ENCODE measurements around the gene FGF8. TPM values are rescaled to one million over a fixed set of nuclear protein-coding genes. Genes with fewer than 3 reads are reported as not detected.
A peak's percentile ranks its signal among the peaks of the same experiment; 100 is the strongest.

FGF8 gene
- total RNA-seq, 1 donor from 2014 or later = 0.82 TPM

DNA sequence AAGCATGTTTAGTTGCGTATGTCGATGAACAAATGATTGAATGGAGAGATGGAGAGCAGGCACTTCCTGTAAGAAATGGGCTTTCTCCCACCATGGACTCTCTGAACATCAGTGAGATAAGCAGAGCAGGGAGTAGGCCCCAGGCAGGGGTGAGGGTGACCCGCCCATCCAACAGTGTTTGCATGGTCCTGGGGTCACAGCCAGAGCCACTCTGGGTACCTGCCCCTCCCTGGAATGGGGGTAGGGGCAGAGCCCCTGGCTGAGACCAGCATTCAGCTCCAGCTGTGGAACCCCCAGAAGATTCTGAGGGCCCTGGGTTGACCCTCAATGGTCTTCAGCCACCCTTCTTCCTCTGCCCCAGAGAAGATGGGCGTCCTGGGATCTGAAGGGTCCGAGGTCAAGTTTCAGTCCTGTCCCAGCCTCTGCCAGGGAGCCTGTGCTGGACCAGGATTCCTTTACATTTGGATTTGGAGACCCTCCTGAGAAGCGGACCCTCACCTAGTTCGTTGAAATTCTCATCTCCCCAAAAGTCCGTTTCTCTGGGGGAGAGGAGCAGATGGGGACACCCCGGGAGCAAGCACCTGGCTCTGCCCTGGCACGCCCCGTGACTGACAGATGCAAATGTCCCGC, 2.4 kb upstream of the FGF8 start:
- Mint-ChIP-seq H3K36me3 (ENCODE audit: low read depth) (peaks cover 8% of the 10 kb centered on the region), H3K4me1 (peaks cover 30% of the 10 kb centered on the region), H3K27ac (ENCODE audit: unreplicated experiment) (no peak overlapping the region), H3K27me3 (ENCODE audit: low read depth) (peaks cover 75% of the 10 kb centered on the region), H3K9me3 (no peaks in the 10 kb centered on the region), H3K4me3 (peak overlapping the region; percentile 89)
- TF ChIP-seq, protein P1, sequence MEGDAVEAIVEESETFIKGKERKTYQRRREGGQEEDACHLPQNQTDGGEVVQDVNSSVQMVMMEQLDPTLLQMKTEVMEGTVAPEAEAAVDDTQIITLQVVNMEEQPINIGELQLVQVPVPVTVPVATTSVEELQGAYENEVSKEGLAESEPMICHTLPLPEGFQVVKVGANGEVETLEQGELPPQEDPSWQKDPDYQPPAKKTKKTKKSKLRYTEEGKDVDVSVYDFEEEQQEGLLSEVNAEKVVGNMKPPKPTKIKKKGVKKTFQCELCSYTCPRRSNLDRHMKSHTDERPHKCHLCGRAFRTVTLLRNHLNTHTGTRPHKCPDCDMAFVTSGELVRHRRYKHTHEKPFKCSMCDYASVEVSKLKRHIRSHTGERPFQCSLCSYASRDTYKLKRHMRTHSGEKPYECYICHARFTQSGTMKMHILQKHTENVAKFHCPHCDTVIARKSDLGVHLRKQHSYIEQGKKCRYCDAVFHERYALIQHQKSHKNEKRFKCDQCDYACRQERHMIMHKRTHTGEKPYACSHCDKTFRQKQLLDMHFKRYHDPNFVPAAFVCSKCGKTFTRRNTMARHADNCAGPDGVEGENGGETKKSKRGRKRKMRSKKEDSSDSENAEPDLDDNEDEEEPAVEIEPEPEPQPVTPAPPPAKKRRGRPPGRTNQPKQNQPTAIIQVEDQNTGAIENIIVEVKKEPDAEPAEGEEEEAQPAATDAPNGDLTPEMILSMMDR (conservative IDR thresholded peaks at IDR 0.05) = no peak
- DNase-seq (ENCODE audit: low read depth, low spot score) = no peak

DNA sequence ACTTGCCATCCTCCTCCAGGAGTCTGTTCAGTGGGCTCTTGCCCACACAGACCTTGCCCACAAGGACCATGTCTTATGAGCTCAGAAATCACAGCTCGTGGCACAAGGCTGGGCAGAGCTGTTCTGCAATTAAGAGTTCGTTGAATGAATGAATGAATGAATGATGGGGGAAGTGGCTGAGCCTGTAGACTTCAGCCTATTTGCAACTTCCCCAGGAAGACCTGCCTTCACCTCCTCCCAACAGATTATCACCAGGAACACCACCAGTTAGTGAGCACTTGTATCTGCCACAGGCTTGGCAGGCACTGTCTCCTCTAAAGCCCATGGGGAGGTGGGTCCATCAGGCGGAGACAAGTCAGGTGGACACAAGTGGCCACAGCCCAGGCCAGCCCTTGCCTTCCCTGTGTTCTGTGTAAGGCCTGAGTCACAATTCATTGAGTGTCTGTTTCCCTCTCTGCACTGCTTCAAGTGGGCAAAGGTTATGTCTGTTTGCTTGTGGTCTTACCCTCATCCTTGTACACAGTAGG, 1.8 kb upstream of the FGF8 start:
- Mint-ChIP-seq H3K4me3 (peak overlapping the region; percentile 20), H3K27ac (ENCODE audit: unreplicated experiment) (no peak overlapping the region), H3K36me3 (ENCODE audit: low read depth) (peaks cover 5% of the 10 kb centered on the region), H3K4me1 (peaks cover 24% of the 10 kb centered on the region), H3K9me3 (no peaks in the 10 kb centered on the region), H3K27me3 (ENCODE audit: low read depth) (peaks cover 78% of the 10 kb centered on the region)
- TF ChIP-seq, protein P1 (conservative IDR thresholded peaks at IDR 0.05) = no peak
- DNase-seq (ENCODE audit: low read depth, low spot score) = no peak

DNA sequence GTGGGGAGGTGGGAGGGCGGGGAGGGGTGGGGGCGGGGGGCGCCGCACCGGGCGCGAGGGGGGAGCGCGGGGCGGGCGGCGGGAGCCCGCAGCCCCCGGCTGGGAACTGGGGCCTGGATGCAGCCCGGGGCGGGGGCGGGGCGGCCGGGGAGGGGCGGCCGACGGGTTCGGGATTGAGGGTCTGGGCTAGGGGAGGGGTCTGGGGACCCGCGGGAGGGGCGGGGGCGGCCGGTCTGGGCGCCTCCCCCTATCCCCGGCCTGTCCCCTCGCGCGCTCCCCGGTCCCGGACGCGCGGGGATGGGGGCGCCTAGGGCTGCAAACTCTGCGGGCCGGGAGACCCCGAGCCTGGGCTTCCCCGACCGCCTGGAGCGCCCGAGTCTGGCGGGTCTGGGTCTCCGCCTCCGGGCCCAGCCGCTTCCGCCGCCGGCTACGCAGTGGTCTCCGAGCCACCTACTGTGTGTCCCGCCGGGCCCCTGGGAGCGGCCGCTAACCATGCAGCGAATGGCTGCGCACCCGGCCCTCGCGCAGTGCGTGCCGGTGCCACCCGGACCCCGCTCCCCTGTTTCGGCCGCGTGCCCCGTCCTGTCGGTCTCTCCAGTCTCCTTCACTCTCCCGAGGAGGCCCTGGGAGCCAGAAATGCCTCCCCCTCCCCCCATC, 375 bp upstream of the FGF8 start:
- H3K4me1 Mint-ChIP-seq = peaks cover 17% of the 10 kb centered on the region
- H3K9me3 Mint-ChIP-seq = no peaks in the 10 kb centered on the region
- H3K36me3 Mint-ChIP-seq (ENCODE audit: low read depth) = peaks cover 5% of the 10 kb centered on the region
- no peak overlapping the region for H3K27ac Mint-ChIP-seq (ENCODE audit: unreplicated experiment)
- peaks cover 89% of the 10 kb centered on the region for H3K27me3 Mint-ChIP-seq (ENCODE audit: low read depth)
- no peak overlapping the region for H3K4me3 Mint-ChIP-seq
- TF ChIP-seq, protein P1 (conservative IDR thresholded peaks at IDR 0.05) = no peak
- no peak for DNase-seq (ENCODE audit: low read depth, low spot score)

DNA sequence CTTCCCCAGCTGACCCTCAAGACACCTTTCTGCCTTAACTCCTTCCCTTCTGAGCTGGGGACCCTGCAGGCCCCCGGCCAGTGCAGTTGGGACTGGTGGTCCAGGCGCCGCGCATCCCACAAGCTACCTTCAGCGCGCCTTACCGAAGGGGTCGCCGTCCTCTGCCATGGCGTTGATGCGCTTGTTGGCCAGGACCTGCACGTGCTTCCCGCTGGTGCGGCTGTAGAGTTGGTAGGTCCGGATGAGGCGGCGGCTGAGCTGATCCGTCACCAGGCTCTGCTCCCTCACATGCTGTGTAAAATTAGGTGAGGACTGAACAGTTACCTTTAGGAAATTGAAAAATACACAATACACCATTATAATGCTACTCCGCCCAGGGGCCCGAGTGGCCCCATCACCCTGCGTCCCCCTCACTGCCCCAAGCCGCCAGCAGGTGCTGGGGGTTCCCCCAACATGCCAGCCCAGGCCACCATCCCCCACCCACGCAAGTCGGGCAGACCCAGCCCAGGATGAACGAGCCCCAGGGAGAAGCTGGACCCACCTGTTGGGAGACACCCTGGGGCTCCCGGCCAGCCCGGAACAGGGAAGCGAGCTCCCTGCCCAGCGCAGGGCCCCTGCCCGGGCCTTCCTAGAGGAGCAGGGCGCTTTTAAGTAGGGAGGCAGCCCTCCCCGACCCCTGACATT, 1.2 kb downstream of the FGF8 start:
- DNase-seq (ENCODE audit: low read depth, low spot score) = no peak
- Mint-ChIP-seq H3K27me3 (ENCODE audit: low read depth) (peaks cover 87% of the 10 kb centered on the region), H3K4me1 (peaks cover 12% of the 10 kb centered on the region), H3K27ac (ENCODE audit: unreplicated experiment) (no peak overlapping the region), H3K36me3 (ENCODE audit: low read depth) (peaks cover 5% of the 10 kb centered on the region), H3K4me3 (peak overlapping the region; percentile 79), H3K9me3 (no peaks in the 10 kb centered on the region)
- TF ChIP-seq, protein P1 (conservative IDR thresholded peaks at IDR 0.05) = no peak

DNA sequence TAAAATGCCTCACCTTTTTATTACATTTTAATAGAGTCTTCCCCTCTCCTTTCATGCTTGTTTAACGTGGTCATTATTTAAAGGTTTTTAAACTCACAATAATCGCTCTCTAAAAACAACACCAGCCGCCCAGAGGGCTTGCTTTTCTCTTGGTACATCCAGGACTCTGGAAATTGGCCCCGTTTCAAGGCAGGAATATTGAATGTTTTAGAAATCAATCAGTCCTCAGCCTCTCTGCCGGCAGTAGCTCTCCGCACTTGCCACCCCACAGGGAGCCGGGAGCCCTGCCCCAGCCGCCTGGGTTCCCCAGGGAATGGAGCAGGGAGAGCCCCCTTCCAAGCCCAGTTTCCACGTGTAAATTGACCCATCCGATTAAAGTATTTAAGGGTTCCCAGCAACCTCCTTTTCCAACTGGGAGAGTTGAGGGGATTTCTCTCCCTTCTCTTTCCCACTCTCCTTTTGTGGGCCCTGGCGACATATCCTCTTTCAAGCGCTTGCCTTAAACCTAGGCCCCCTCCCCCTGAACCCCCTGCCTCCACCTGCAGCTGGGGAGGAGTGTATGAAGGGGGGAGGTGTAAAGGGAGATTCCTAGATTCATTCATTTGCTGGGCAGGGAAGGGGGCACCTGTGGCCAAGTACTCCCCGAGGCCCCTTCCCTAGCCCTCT, 1.9 kb downstream of the FGF8 start:
- peaks cover 87% of the 10 kb centered on the region for H3K27me3 Mint-ChIP-seq (ENCODE audit: low read depth)
- TF ChIP-seq, protein P1 (conservative IDR thresholded peaks at IDR 0.05) = no peak
- peaks cover 10% of the 10 kb centered on the region for H3K4me1 Mint-ChIP-seq
- H3K9me3 Mint-ChIP-seq = no peaks in the 10 kb centered on the region
- H3K27ac Mint-ChIP-seq (ENCODE audit: unreplicated experiment) = no peak overlapping the region
- H3K36me3 Mint-ChIP-seq (ENCODE audit: low read depth) = peaks cover 5% of the 10 kb centered on the region
- DNase-seq (ENCODE audit: low read depth, low spot score) = no peak
- no peak overlapping the region for H3K4me3 Mint-ChIP-seq
